GM19351 (cell line): Measurements from ENCODE around the gene KAT7.

Experiments used
- ATAC-seq: cut with Tn5 transposase; IDR thresholded peaks from one replicate; pipeline ENCODE4 v1.9.1; 2021; ENCODE audit warnings: mild to moderate bottlenecking, moderate library complexity; ENCODE audit not compliant: unreplicated experiment

The KAT7 gene

GRCh38 chr17:49760296-49760695 lies 28.2 kb upstream of the KAT7 start:
- no peak for ATAC-seq

- ATAC-seq = no peak
Measured at GRCh38 chr17:49760932-49761558, 27.4 kb upstream of the KAT7 start.

GRCh38 chr17:49762151-49762941 lies 26.1 kb upstream of the KAT7 start:
- ATAC-seq = no peak

GRCh38 chr17:49763735-49764558 lies 24.5 kb upstream of the KAT7 start, which contains the start of gene FAM117A:
FAM117A (minus strand) TSS chr17:49764131; CDS start chr17:49764087, 44 bp downstream.
- peak; percentile 94 for ATAC-seq

GRCh38 chr17:49764559-49765180 lies 23.8 kb upstream of the KAT7 start:
- ATAC-seq = no peak

GRCh38 chr17:49766918-49767530 lies 21.5 kb upstream of the KAT7 start:
- ATAC-seq = no peak

GRCh38 chr17:49775546-49776260 lies 12.8 kb upstream of the KAT7 start:
- no peak for ATAC-seq

GRCh38 chr17:49776551-49777300 lies 11.8 kb upstream of the KAT7 start:
- no peak for ATAC-seq

- no peak for ATAC-seq
Measured at GRCh38 chr17:49777563-49777962, 10.9 kb upstream of the KAT7 start.

GRCh38 chr17:49779156-49779738 lies 9.2 kb upstream of the KAT7 start:
- ATAC-seq = no peak

GRCh38 chr17:49779739-49780231 lies 8.7 kb upstream of the KAT7 start:
- no peak for ATAC-seq

GRCh38 chr17:49783071-49783715 lies 5.3 kb upstream of the KAT7 start:
- no peak for ATAC-seq

GRCh38 chr17:49783791-49784190 lies 4.7 kb upstream of the KAT7 start:
- no peak for ATAC-seq

- ATAC-seq = no peak
Measured at GRCh38 chr17:49784636-49785035, 3.8 kb upstream of the KAT7 start.

GRCh38 chr17:49787884-49788477 lies 500 bp upstream of the KAT7 start:
- no peak for ATAC-seq

GRCh38 chr17:49789243-49789578 lies 730 bp downstream of the KAT7 start:
- no peak for ATAC-seq

GRCh38 chr17:49793309-49793708 lies 4.8 kb downstream of the KAT7 start:
- no peak for ATAC-seq

GRCh38 chr17:49795372-49795771 lies 6.9 kb downstream of the KAT7 start:
- no peak for ATAC-seq
